ENCODE results near the gene LTF. TPM values are rescaled to one million over a fixed set of nuclear protein-coding genes. Genes with fewer than 3 reads are reported as not detected.
"Not testable (repeated sequence)": the region's sequence is repeated elsewhere in the genome, so short reads cannot be mapped to it uniquely, and the experiment has no call there.

LTF gene
- total RNA-seq, 1 donor from 2014 or later, result 1.4 TPM

DNA sequence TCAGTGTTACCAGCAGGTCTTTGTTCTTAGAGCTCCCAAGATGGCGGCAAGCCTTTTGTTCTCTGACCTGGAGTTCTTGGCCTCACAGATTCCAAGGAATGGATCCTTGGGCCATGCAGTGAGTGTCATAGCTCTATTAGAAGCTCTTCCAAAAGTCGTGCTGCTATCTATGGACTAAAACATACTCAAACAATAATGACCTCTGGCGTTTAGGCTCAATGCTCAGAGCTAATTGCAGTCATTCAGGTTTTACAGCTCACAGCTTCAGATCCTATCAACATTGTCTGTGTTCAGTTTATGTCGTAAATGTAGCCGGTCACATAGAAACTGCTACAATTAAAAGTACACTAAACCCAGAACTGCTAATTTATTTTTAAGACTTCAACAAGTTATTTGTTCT lies 35.5 kb downstream of the LTF start:
- no peak for DNase-seq (ENCODE audit: low spot score in 2 of 2)
- no peaks in the 10 kb centered on the region for H3K9me3 ChIP-seq
- TF ChIP-seq, protein P1, sequence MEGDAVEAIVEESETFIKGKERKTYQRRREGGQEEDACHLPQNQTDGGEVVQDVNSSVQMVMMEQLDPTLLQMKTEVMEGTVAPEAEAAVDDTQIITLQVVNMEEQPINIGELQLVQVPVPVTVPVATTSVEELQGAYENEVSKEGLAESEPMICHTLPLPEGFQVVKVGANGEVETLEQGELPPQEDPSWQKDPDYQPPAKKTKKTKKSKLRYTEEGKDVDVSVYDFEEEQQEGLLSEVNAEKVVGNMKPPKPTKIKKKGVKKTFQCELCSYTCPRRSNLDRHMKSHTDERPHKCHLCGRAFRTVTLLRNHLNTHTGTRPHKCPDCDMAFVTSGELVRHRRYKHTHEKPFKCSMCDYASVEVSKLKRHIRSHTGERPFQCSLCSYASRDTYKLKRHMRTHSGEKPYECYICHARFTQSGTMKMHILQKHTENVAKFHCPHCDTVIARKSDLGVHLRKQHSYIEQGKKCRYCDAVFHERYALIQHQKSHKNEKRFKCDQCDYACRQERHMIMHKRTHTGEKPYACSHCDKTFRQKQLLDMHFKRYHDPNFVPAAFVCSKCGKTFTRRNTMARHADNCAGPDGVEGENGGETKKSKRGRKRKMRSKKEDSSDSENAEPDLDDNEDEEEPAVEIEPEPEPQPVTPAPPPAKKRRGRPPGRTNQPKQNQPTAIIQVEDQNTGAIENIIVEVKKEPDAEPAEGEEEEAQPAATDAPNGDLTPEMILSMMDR (IDR thresholded peaks at IDR 0.05), result no peak
- intact Hi-C loops (cut with DNase I), result no loop called here
- no peaks in the 10 kb centered on the region for H3K27me3 ChIP-seq
- no peaks in the 10 kb centered on the region for H3K4me1 ChIP-seq
- H3K36me3 ChIP-seq, result no peaks in the 10 kb centered on the region
- no peak overlapping the region for H3K27ac ChIP-seq
- no peak overlapping the region for H3K4me3 ChIP-seq

DNA sequence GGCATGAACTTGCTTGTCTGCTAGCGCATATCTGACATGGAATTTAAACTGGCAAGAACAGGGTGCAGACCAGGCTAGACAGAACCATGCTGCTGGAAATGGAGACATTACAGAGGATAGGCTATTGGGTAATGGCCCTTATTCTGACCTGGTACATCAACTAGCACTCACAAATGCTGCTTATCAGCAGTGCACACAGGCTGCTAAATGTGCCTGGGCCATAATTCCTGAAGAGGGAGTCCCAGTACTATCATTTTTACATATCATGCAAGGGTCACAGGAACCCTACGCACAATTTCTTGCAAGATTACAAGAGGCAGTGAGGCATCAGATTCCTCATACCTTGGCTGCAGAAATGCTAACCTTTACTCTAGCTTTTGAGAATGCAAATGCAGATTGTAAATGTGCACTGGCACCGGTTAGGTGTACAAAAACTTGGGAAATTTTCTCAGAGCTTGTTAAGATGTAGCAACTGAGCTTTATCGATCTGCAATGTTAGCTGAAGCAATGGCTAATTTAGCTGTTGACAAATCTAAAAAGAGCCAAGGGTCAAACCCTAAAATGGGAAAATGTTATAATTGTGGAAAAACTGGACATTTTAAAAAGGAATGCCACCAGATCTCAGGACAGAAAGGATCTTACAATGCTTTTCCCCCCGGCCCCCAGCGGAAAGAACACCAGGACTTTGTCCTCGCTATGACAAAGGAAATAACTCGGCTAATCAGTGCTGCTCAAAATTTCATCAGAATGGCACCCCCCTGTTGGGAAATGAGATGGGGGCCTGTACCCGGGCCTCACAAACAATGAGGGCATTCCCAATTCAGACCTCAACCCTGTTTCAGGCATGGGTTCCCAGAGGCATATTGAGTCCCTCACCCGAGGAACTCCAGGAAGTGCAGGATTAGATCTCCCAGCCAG lies 36.5 kb downstream of the LTF start:
- Histone ChIP-seq H3K4me1 (no peaks in the 10 kb centered on the region), H3K36me3 (no peaks in the 10 kb centered on the region), H3K9me3 (no peaks in the 10 kb centered on the region), H3K27me3 (no peaks in the 10 kb centered on the region), H3K27ac (no peak overlapping the region), H3K4me3 (no peak overlapping the region)
- DNase-seq (ENCODE audit: low spot score in 2 of 2), result no peak
- TF ChIP-seq, protein P1 (IDR thresholded peaks at IDR 0.05), result no peak
- intact Hi-C loops (cut with DNase I), result no loop called here

DNA sequence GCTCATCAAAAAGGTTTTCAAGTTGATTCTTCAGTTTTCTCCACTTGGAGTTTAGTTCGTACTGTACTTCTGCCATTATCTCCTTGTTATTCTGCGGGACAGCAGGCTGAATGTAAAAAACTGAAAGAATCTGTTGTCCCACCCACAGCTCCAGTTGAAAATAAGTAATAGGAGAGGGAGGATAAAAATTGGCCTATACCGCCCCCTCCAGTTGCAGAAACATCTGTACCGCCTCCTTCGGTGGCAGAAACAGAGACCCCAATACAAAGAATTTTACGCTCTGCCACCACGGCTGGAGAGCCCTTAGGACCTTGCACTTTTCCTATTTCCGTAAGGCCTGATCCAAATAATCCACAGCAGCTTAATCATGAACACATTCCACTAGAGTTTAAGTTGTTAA lies 37.3 kb downstream of the LTF start:
- DNase-seq (ENCODE audit: low spot score in 2 of 2), result not testable (repeated sequence)

DNA sequence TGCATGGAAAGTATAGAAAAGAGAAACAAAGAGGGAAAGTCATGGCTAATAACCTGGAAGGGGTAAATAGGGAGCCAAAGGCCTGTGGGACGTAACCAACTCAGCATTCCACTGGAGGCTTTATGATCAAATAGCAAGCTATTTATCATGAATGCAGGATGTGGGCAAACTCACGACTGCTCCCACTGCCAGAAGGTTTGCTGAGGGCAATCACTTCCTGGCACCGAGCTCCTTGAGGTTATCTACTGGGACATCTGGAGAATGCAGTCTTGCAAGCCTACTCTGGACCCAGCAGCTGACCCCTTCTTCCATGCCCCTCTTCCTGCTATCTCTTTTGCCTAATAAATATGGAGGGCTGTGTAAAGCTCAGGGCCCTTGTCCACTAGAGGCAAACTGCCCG lies 38.2 kb downstream of the LTF start:
- H3K4me1 ChIP-seq; H3K36me3 ChIP-seq; intact Hi-C loops (cut with DNase I); H3K27me3 ChIP-seq; H3K27ac ChIP-seq; H3K9me3 ChIP-seq; H3K4me3 ChIP-seq; DNase-seq (ENCODE audit: low spot score in 2 of 2): not testable (repeated sequence)

More for the DNA sequence above, 37.3 kb downstream of the LTF start:
- H3K27ac ChIP-seq; H3K27me3 ChIP-seq; intact Hi-C loops (cut with DNase I); H3K4me3 ChIP-seq; H3K36me3 ChIP-seq; H3K4me1 ChIP-seq; H3K9me3 ChIP-seq: not testable (repeated sequence)

GRCh38 chr3:46423588-46423987 lies 41.1 kb downstream of the LTF start:
- TF ChIP-seq, protein P1 (IDR thresholded peaks at IDR 0.05), result no peak

DNA sequence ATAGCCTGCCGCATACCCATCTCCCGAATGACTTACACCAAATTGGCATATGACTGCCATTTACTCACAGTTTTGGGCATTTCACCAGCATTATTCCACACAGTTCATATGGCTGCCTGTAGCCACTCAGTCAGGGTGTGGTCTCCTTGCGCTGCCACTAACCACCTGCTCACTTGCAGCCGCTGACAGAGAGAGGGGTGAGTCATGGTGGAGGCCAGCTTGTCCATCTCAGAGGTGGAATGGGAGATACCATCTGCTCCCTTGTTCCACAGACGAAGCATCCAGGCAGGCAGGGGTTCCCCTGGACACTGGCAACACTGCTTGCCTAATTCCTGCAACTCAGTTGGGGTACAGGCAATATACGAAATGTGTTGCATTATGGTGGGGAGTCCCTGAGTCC lies 42.1 kb downstream of the LTF start:
- Histone ChIP-seq H3K27me3 (no peaks in the 10 kb centered on the region), H3K27ac (no peak overlapping the region), H3K36me3 (no peaks in the 10 kb centered on the region), H3K9me3 (no peaks in the 10 kb centered on the region), H3K4me1 (no peaks in the 10 kb centered on the region), H3K4me3 (no peak overlapping the region)
- no peak for DNase-seq (ENCODE audit: low spot score in 2 of 2)
- intact Hi-C loops (cut with DNase I), result no loop called here
- TF ChIP-seq, protein P1 (IDR thresholded peaks at IDR 0.05), result no peak

More at GRCh38 chr3:46423588-46423987, 41.1 kb downstream of the LTF start:
- no peak overlapping the region for H3K4me3 ChIP-seq
- H3K27me3 ChIP-seq, result no peaks in the 10 kb centered on the region
- intact Hi-C loops (cut with DNase I), result no loop called here
- H3K9me3 ChIP-seq, result no peaks in the 10 kb centered on the region
- no peak overlapping the region for H3K27ac ChIP-seq
- H3K36me3 ChIP-seq, result no peaks in the 10 kb centered on the region
- no peaks in the 10 kb centered on the region for H3K4me1 ChIP-seq
- DNase-seq (ENCODE audit: low spot score in 2 of 2), result no peak

All from ascending aorta (tissue), 2 donors.